Endodermal cell (in vitro differentiated cells): ENCODE results near the gene DHX8. TPM values are rescaled to one million over a fixed set of nuclear protein-coding genes. Genes with fewer than 3 reads are reported as not detected.
A peak's percentile ranks its signal among the peaks of the same experiment; 100 is the strongest.

Experiments used
- DNase-seq: peaks from one replicate; pipeline ENCODE4 v3.0.0-alpha.2; 2017
- H3K27ac ChIP-seq: 2 replicates; pipeline ENCODE4 v1.5.1; 2013; ENCODE audit warnings: mild to moderate bottlenecking, low read depth, low read length, moderate library complexity
- H3K27me3 ChIP-seq: 2 replicates; pipeline ENCODE4 v1.6.1; 2013; ENCODE audit warnings: mild to moderate bottlenecking, low read length, moderate library complexity; ENCODE audit not compliant: insufficient read depth, control insufficient read depth, poor library complexity, severe bottlenecking
- H3K36me3 ChIP-seq: 2 replicates; pipeline ENCODE4 v1.7.0; 2013; ENCODE audit warnings: mild to moderate bottlenecking, low read length, moderate library complexity; ENCODE audit not compliant: control insufficient read depth, insufficient read depth
- H3K4me1 ChIP-seq: one replicate; pipeline ENCODE4 v1.7.0; 2013; ENCODE audit warnings: low read length; ENCODE audit not compliant: control insufficient read depth, insufficient read depth
- H3K4me3 ChIP-seq: 2 replicates; pipeline ENCODE4 v1.5.1; 2013; ENCODE audit warnings: mild to moderate bottlenecking, low read length, moderate library complexity
- H3K9ac ChIP-seq: 2 replicates; pipeline ENCODE4 v1.6.1; 2013; ENCODE audit warnings: mild to moderate bottlenecking, low read length, moderate library complexity; ENCODE audit not compliant: poor library complexity, severe bottlenecking; ENCODE audit errors: extremely low read depth
- H3K9me3 ChIP-seq: 2 replicates; pipeline ENCODE4 v1.6.1; 2013; ENCODE audit warnings: mild to moderate bottlenecking, low read length, moderate library complexity; ENCODE audit not compliant: control insufficient read depth
- H3K27ac Mint-ChIP-seq: 2 replicates; pipeline ENCODE4 v1.8.0; 2020; ENCODE audit warnings: mixed read lengths
- H3K27me3 Mint-ChIP-seq: 2 replicates; pipeline ENCODE4 v1.8.0; 2021; ENCODE audit warnings: mild to moderate bottlenecking, mixed read lengths; ENCODE audit not compliant: insufficient read depth
- H3K36me3 Mint-ChIP-seq: 2 replicates; pipeline ENCODE4 v1.8.0; 2020; ENCODE audit warnings: low read depth, mixed read lengths
- H3K4me1 Mint-ChIP-seq: 2 replicates; pipeline ENCODE4 v1.8.0; 2020; ENCODE audit warnings: mixed read lengths
- H3K4me3 Mint-ChIP-seq: 2 replicates; pipeline ENCODE4 v1.8.0; 2020; ENCODE audit warnings: mild to moderate bottlenecking, moderate library complexity, mixed read lengths
- H3K9me3 Mint-ChIP-seq: 2 replicates; pipeline ENCODE4 v1.8.0; 2020; ENCODE audit warnings: mild to moderate bottlenecking, mixed read lengths
- CTCF ChIP-seq: fragments of 200-600 bp; sonication (generic); conservative IDR thresholded peaks from 2 replicates; pipeline ENCODE4 v1.5.0; 2021; ENCODE audit warnings: antibody characterized with exemption, mild to moderate bottlenecking
- WGBS, 2 experiments: methylation state at CpG; one replicate each; pipeline versions ENCODE4 v1.1.5 to v1.1.7; 2013; ENCODE audit warnings: missing lambda C conversion rate in 2 of 2, mixed read lengths in 1 of 2; ENCODE audit not compliant: insufficient coverage in 1 of 2, insufficient read length in 1 of 2; 5-methylcytosine and 5-hydroxymethylcytosine counted together
- total RNA-seq, 2 donors: library from RNA; stranded (reverse); fragmentation: NEBNext Ultra II Directional in 1 of 2; extraction: Animal tissue kit (Norgen Biotek cat#: 25700) in 1 of 2; gene quantifications; 2 replicates in 1 of 2; 3 replicates in 1 of 2; pipeline ENCODE4 v1.2.1, GENCODE V29; 2021

Gene DHX8
- total RNA-seq, 2 donors from 2014 or later, result 53.3 to 57.1 TPM

- H3K4me1 Mint-ChIP-seq, result peaks cover 30% of the 10 kb centered on the region
Observed at GRCh38 chr17:43477832-43478634, 5.7 kb upstream of the DHX8 start.

GRCh38 chr17:43479948-43480347 lies 3.8 kb upstream of the DHX8 start:
- no peaks in the 10 kb centered on the region for H3K9me3 ChIP-seq
- no peak overlapping the region for H3K27ac Mint-ChIP-seq
- no peaks in the 10 kb centered on the region for H3K36me3 ChIP-seq
- H3K9me3 Mint-ChIP-seq, result no peaks in the 10 kb centered on the region
- H3K27me3 ChIP-seq, result no peaks in the 10 kb centered on the region
- H3K4me1 Mint-ChIP-seq, result peaks cover 35% of the 10 kb centered on the region
- 83 to 100% methylated on average over 2 to 3 of the region's 3 CpGs for WGBS, 2 experiments
- no peak overlapping the region for H3K27ac ChIP-seq
- DNase-seq, result no peak
- no peak overlapping the region for H3K4me3 Mint-ChIP-seq
- H3K4me3 ChIP-seq, result no peak overlapping the region
- no peaks in the 10 kb centered on the region for H3K27me3 Mint-ChIP-seq
- no peak overlapping the region for H3K9ac ChIP-seq
- H3K4me1 ChIP-seq, result peaks cover 5% of the 10 kb centered on the region
- TF ChIP-seq CTCF, result no peak
- no peaks in the 10 kb centered on the region for H3K36me3 Mint-ChIP-seq

More at GRCh38 chr17:43477832-43478634, 5.7 kb upstream of the DHX8 start:
- Histone ChIP-seq H3K4me3 (no peak overlapping the region), H3K36me3 (no peaks in the 10 kb centered on the region), H3K27ac (no peak overlapping the region), H3K9ac (no peak overlapping the region), H3K9me3 (no peaks in the 10 kb centered on the region), H3K4me1 (peaks cover 5% of the 10 kb centered on the region), H3K27me3 (no peaks in the 10 kb centered on the region)
- 85% methylated on average over 6 to 8 of the region's 9 CpGs for WGBS, 2 experiments
- Mint-ChIP-seq H3K27ac (no peak overlapping the region), H3K36me3 (no peaks in the 10 kb centered on the region), H3K4me3 (no peak overlapping the region), H3K9me3 (no peaks in the 10 kb centered on the region), H3K27me3 (no peaks in the 10 kb centered on the region)
- TF ChIP-seq CTCF, result no peak
- peak; percentile 47 for DNase-seq

- DNase-seq, result peak; percentile 36
- no peaks in the 10 kb centered on the region for H3K9me3 Mint-ChIP-seq
- Histone ChIP-seq H3K27me3 (no peaks in the 10 kb centered on the region), H3K36me3 (no peaks in the 10 kb centered on the region), H3K9me3 (no peaks in the 10 kb centered on the region), H3K27ac (no peak overlapping the region), H3K9ac (no peak overlapping the region), H3K4me3 (no peak overlapping the region), H3K4me1 (peaks cover 5% of the 10 kb centered on the region)
- no peak for TF ChIP-seq CTCF
- no peaks in the 10 kb centered on the region for H3K36me3 Mint-ChIP-seq
- H3K4me3 Mint-ChIP-seq, result no peak overlapping the region
- peak overlapping the region; percentile 4 for H3K27ac Mint-ChIP-seq
- H3K4me1 Mint-ChIP-seq, result peaks cover 38% of the 10 kb centered on the region
- no peaks in the 10 kb centered on the region for H3K27me3 Mint-ChIP-seq
- 95% methylated on average over 11 of the region's 11 CpGs for WGBS, 2 experiments
Observed at GRCh38 chr17:43482103-43483012, 1.4 kb upstream of the DHX8 start.
